HL-60 (cell line): ENCODE results near the gene RIPOR2.

Experiments used
- DNase-seq, 2 experiments: peaks; one replicate each; pipeline ENCODE4 v3.0.0-alpha.2; 2010 to 2020; ENCODE audit warnings: low read depth in 1 of 2, low spot score in 1 of 2
- H3K27ac ChIP-seq: fragments of 250-450 bp; sonication (Bioruptor Pico); replicated peaks from 2 replicates; pipeline ENCODE4 v1.5.1; 2020; ENCODE audit warnings: mild to moderate bottlenecking, moderate library complexity
- H3K27me3 ChIP-seq: fragments of 250-450 bp; sonication (Bioruptor Pico); 2 replicates; pipeline ENCODE4 v1.5.1; 2021; ENCODE audit warnings: mild to moderate bottlenecking, moderate library complexity; ENCODE audit not compliant: insufficient read depth, poor library complexity, severe bottlenecking
- H3K4me3 ChIP-seq: replicated peaks from 2 replicates; pipeline ENCODE4 v1.5.1; 2011; ENCODE audit warnings: mild to moderate bottlenecking, control low read depth, low read length; ENCODE audit not compliant: insufficient read depth
- CTCF ChIP-seq: IDR thresholded peaks from one replicate; pipeline ENCODE4 v1.5.1; 2011; ENCODE audit warnings: low read length, control low read depth, inconsistent platforms; ENCODE audit not compliant: insufficient read depth
- GABPA ChIP-seq: IDR thresholded peaks from 2 replicates; pipeline ENCODE4 v1.6.1; 2012; ENCODE audit warnings: low read depth
- POLR2AphosphoS5 ChIP-seq: IDR thresholded peaks from 2 replicates; pipeline ENCODE4 v1.6.1; 2012; ENCODE audit warnings: low read depth
- REST ChIP-seq: IDR thresholded peaks from 2 replicates; pipeline ENCODE4 v1.6.1; 2012; ENCODE audit warnings: low read depth; ENCODE audit not compliant: insufficient replicate concordance
- SPI1 ChIP-seq: IDR thresholded peaks from 2 replicates; pipeline ENCODE4 v1.6.1; 2012; ENCODE audit warnings: low read depth, mild to moderate bottlenecking, borderline replicate concordance

The RIPOR2 gene

GRCh38 chr6:24859608-24860200, 76.1 kb downstream of the RIPOR2 start:
- Histone ChIP-seq H3K27ac (no peak overlapping the region), H3K4me3 (no peak overlapping the region), H3K27me3 (no peaks in the 10 kb centered on the region)
- peak; percentile 11 to 16 for DNase-seq
- TF ChIP-seq GABPA: no peak
- no peak for TF ChIP-seq POLR2AphosphoS5
- TF ChIP-seq REST: no peak
- TF ChIP-seq CTCF: no peak
- TF ChIP-seq SPI1: no peak

GRCh38 chr6:24859132-24859531, 76.6 kb downstream of the RIPOR2 start:
- DNase-seq: no peak
- Histone ChIP-seq H3K27me3 (no peaks in the 10 kb centered on the region), H3K27ac (no peak overlapping the region), H3K4me3 (no peak overlapping the region)
- TF ChIP-seq CTCF (no peak), GABPA (no peak), SPI1 (no peak), REST (no peak), POLR2AphosphoS5 (no peak)

GRCh38 chr6:24858177-24858653, 77.5 kb downstream of the RIPOR2 start:
- no peak for TF ChIP-seq POLR2AphosphoS5
- TF ChIP-seq GABPA: no peak
- no peak for TF ChIP-seq REST
- TF ChIP-seq SPI1: peak; percentile 98
- no peak for TF ChIP-seq CTCF

More at GRCh38 chr6:24858177-24858653, 77.5 kb downstream of the RIPOR2 start:
- Histone ChIP-seq H3K27ac (peak overlapping the region; percentile 55), H3K4me3 (no peak overlapping the region), H3K27me3 (no peaks in the 10 kb centered on the region)
- peak; percentile 79 to 82 for DNase-seq
